AG08396 (cell line): ENCODE results near the gene NKX2-1.
A peak's percentile ranks its signal among the peaks of the same experiment; 100 is the strongest.
"Not testable (repeated sequence)": the region's sequence is repeated elsewhere in the genome, so short reads cannot be mapped to it uniquely, and the experiment has no call there.

ENCODE experiments used
- DNase-seq: peaks from one replicate; pipeline ENCODE4 v3.0.0; 2012; ENCODE audit warnings: low spot score, mixed read lengths

Gene NKX2-1

GRCh38 chr14:36505892-36506731 lies 13.9 kb downstream of the NKX2-1 start:
- DNase-seq: no peak

DNA sequence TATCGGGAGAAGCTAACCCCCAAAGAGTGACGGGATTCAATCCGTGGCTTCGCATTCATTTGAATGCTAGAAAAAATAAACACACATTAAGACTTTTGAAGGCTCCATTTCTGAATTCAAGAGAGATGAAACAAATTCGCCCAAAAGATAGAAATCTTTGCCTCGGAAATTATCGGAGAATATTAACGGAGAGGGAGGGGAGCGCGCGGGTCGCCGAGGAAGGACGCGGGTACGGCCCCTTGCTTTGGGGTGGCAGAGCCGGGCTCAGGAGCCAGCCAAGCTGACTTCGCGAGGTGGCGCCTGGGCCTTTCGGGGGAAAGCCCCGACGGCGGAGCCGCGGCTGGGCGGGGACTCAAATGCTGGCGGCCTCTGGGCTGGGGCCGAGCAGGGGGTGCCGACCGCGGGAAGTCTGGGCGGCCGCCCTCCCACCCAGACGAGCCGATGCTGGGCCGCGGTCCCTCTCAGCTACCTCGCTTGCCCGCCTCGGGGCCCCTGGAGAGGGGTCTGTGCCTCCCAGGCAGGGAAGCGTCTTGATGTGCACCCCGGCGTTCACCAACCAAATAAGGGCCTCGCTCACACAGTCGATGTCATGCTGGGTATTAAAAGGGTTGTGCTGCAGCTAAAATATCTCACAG lies 14.7 kb downstream of the NKX2-1 start:
- DNase-seq: peak; percentile 10

GRCh38 chr14:36504771-36505175 lies 15.3 kb downstream of the NKX2-1 start:
- DNase-seq: no peak

DNA sequence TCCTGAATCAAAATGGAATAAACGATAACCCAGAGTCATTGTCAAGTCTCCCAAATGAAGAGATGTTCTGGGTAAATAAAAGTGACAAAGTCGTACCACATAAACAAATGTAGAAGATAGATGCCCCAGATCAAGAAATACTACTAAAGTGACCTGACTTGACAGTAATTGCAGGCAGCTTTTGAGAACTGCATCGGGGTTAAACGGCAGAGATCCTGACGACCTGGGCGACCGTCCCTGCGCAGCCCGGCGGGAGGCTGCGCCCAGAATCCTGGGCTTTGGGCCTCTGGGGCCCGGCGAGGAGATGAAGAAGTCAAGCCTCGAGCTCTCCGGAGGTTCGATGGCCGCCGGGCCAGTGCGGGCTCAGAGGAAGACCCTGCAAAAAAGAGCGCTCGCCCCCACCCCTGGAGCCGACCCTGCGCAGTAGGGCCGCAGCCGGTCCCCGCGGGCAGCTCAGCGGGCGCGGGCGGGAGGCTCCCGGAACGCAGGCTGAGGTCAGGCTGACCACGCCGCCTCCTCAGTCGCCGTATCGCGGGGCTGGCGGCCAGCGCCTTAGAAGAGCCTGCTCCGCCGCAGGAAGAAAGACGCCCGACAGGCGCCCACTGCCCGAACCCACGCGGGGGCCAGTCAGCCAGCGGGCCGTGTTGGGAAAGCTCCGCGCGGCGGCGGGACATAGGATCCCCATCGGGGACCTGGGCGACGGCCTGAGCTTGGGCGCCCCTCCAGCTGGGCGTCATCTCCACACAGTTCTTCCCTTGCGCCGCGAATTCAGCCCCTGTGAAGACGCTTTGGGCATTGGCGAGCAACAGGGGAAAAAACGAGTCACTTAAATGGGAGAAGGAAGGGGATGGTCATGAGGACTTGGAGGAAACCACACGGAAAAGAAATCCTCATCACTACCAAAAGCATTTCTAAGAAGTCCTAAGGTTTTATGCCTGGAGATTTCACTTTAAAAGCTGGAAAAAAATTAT lies 16.0 kb downstream of the NKX2-1 start:
- DNase-seq: peak; percentile 8

- no peak for DNase-seq
These were observed 17.2 kb downstream of the NKX2-1 start for GRCh38 chr14:36502558-36503508.

DNA sequence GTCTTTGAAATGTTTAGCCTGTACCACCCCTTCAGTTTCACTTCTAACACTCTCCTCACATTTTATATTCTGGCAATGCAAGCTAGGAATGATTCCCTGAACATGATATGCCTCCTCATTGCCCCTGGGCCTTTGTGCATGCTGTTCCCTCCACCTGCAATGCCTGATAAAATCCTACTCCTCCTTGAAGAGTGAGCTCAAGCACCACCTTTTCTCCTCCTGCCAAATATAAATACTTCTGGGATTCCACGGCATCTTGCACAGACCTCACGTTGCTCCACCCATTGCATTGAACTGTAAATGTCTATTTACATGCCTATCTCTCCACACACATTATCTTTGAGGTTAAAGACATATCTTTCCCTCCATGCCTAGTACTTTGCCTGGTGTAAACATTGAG lies 21.1 kb downstream of the NKX2-1 start:
- no peak for DNase-seq

GRCh38 chr14:36496346-36496745 lies 23.7 kb downstream of the NKX2-1 start:
- DNase-seq: no peak

DNA sequence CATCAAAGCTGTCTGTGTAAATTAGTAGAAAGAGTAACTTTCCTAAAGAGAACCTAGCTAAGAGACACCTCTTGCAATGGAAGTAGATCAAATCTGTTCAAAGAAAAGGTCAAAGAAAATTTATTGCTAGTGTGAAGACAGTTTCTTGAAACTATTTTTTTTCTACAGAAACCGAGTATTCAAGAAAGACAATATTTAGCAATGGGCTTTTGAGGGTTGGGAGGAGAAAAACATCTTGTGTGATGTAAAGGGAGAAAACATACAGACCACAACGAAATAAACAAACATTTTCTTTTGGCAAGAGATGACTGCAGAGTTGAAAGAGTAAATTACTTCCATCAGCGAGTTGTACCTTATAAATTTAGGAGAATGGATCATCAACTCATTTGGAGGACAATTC lies 24.4 kb downstream of the NKX2-1 start:
- no peak for DNase-seq

DNA sequence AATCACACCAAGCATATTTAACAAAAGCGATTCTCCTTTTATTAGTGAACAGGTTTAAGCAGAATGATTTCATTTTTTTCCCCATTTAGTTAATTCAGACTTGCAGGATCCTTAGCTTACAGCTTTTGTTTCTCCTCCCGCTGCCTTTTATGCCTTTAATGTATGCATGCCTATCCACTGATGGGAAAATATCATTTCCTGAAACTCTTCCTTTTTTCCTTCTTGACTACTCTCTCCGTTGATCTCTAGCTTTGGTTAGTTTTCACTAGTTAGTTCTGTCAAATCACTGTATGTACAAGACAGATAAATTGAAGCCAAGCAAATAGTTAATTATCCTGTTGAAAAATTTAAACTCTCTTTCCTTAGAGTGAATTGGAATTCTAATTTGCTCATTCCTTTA lies 26.3 kb downstream of the NKX2-1 start:
- DNase-seq: no peak

GRCh38 chr14:36485773-36486172 lies 34.3 kb downstream of the NKX2-1 start:
- no peak for DNase-seq

DNA sequence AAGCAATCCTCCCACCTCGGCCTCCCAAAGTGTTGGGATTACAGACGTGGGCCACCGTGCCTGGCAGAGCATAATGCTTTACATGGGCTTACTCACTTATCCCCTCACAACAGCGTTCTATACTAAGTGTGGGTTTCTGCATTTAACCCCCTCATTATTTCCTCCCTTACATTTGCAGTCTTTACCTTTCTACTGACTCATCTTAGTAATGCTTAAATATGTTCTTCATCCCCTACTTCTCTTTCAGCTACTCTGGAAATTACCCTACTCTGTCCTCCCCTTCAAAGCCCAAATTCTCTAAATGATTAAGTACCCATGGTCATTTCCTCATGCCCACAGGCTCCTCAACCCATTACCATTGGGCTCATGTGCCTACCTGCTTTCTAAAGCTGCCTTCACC lies 40.7 kb downstream of the NKX2-1 start:
- DNase-seq: no peak

GRCh38 chr14:36478782-36479181 lies 41.2 kb downstream of the NKX2-1 start:
- no peak for DNase-seq

GRCh38 chr14:36477266-36477665 lies 42.8 kb downstream of the NKX2-1 start:
- no peak for DNase-seq

DNA sequence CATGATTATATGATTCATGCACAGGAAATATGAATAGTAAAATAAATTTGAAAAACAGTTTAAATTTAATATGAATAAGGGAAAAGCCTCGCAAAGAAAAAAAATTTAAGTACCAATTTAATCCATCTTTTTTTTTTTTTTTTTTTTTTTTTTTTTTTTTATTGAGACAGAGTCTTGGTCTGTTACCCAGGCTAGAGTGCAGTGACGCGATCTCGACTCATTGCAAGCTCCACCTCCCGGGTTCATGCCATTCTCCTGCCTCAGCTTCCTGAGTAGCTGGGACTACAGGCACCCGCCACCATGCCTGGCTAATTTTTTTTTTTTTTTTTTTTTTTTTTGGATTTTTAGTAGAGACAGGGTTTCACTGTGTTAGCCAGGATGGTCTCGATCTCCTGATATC lies 44.0 kb downstream of the NKX2-1 start:
- DNase-seq: not testable (repeated sequence)

GRCh38 chr14:36474593-36474992 lies 45.4 kb downstream of the NKX2-1 start:
- DNase-seq: no peak

GRCh38 chr14:36471431-36471830 lies 48.6 kb downstream of the NKX2-1 start:
- DNase-seq: no peak

- DNase-seq: no peak
These were observed 52.7 kb downstream of the NKX2-1 start for GRCh38 chr14:36467332-36467731.
